Fibroblast of lung (primary cell): ENCODE measurements around the gene TCP10L. TPM values are rescaled to one million over a fixed set of nuclear protein-coding genes. Genes with fewer than 3 reads are reported as not detected.

Experiments
- DNase-seq, 2 donors: peaks; one replicate each; pipeline versions ENCODE4 v3.0.0 to v3.0.0-alpha.2; 2010; ENCODE audit warnings: low read depth in 2 of 2
- H2AFZ ChIP-seq: 2 replicates; pipeline ENCODE4 v1.5.1; 2012; ENCODE audit warnings: low read length, control low read depth, inconsistent platforms
- H3K27ac ChIP-seq: 2 replicates; pipeline ENCODE4 v1.5.1; 2011; ENCODE audit warnings: low read length, control low read depth; ENCODE audit not compliant: insufficient read depth
- H3K27me3 ChIP-seq: 2 replicates; pipeline ENCODE4 v1.5.1; 2011; ENCODE audit warnings: mild to moderate bottlenecking, low read length; ENCODE audit not compliant: control insufficient read depth, insufficient read depth
- H3K36me3 ChIP-seq: 2 replicates; pipeline ENCODE4 v1.5.1; 2011; ENCODE audit warnings: low read length; ENCODE audit not compliant: control insufficient read depth, insufficient read depth
- H3K4me1 ChIP-seq: 2 replicates; pipeline ENCODE4 v1.5.1; 2011; ENCODE audit warnings: low read length; ENCODE audit not compliant: control insufficient read depth, insufficient read depth; ENCODE audit errors: extremely low read depth
- H3K4me2 ChIP-seq: 2 replicates; pipeline ENCODE4 v1.5.1; 2011; ENCODE audit warnings: low read length, control low read depth; ENCODE audit not compliant: insufficient read depth; ENCODE audit errors: extremely low read depth
- H3K4me3 ChIP-seq, 4 experiments: fragments of 200-600 bp in 1 of 4; sonication (generic) in 1 of 4; replicated peaks in 1 of 4; 2 replicates each; pipeline ENCODE4 v1.5.1; 2011 to 2016; ENCODE audit warnings: low read length in 4 of 4, low read depth in 3 of 4, mild to moderate bottlenecking in 3 of 4, control low read depth in 2 of 4, inconsistent platforms in 1 of 4, mixed read lengths in 1 of 4; ENCODE audit not compliant: insufficient read depth in 1 of 4; ENCODE audit errors: control extremely low read depth in 1 of 4
- H3K79me2 ChIP-seq: 2 replicates; pipeline ENCODE4 v1.5.1; 2012; ENCODE audit warnings: mild to moderate bottlenecking, low read length, inconsistent platforms; ENCODE audit not compliant: control insufficient read depth, insufficient read depth
- H3K9ac ChIP-seq: 2 replicates; pipeline ENCODE4 v1.5.1; 2011; ENCODE audit warnings: mild to moderate bottlenecking, low read length, control low read depth; ENCODE audit not compliant: insufficient read depth
- H3K9me3 ChIP-seq: 2 replicates; pipeline ENCODE4 v1.5.1; 2012; ENCODE audit warnings: low read depth, low read length; ENCODE audit not compliant: control insufficient read depth, insufficient read depth
- H4K20me1 ChIP-seq: 2 replicates; pipeline ENCODE4 v1.5.1; 2011; ENCODE audit warnings: low read length; ENCODE audit not compliant: control insufficient read depth, insufficient read depth; ENCODE audit errors: extremely low read depth
- CTCF ChIP-seq, 2 donors: IDR thresholded peaks in 1 of 2; conservative IDR thresholded peaks in 1 of 2; 1 replicate in 1 of 2; 2 replicates in 1 of 2; pipeline ENCODE4 v1.5.1; 2011 to 2012; ENCODE audit warnings: low read length in 2 of 2, control low read depth in 1 of 2, inconsistent platforms in 1 of 2, low read depth in 1 of 2, mild to moderate bottlenecking in 1 of 2
- EZH2 ChIP-seq: IDR thresholded peaks from 2 replicates; pipeline ENCODE4 v1.5.1; 2012; ENCODE audit warnings: low read length, control low read depth, mild to moderate bottlenecking; ENCODE audit errors: missing control alignments
- polyA plus RNA-seq, 2 donors: library from polyadenylated mRNA; depleted of rRNA in 1 of 2; stranded (reverse) in 1 of 2; unstranded in 1 of 2; fragments of >200 nt; gene quantifications; 2 replicates each; pipeline ENCODE4 v1.2.1, GENCODE V29; 2011 to 2012; ENCODE audit warnings: missing spikeins in 1 of 2
- total RNA-seq: library from RNA; depleted of rRNA; stranded (reverse); fragments of >200 nt; gene quantifications from 2 replicates; pipeline ENCODE4 v1.2.1, GENCODE V29; 2014

Gene TCP10L
- total and polyA plus RNA-seq, 2 donors (not counting 1 experiment from before 2014, with no cell fraction given), result 0.24 to 0.83 TPM

- no peaks in the 10 kb centered on the region for H3K4me1 ChIP-seq
- TF ChIP-seq EZH2 (no peak), CTCF (conservative IDR thresholded peaks at IDR 0.05 in 1 of 2, IDR thresholded peaks at IDR 0.05 in 1 of 2; ENCODE audit: low read depth in 1 of 2, low read length in 2 of 2) (no peak)
- no peaks in the 10 kb centered on the region for H3K9me3 ChIP-seq
- no peak overlapping the region for H2AFZ ChIP-seq
- no peaks in the 10 kb centered on the region for H3K27me3 ChIP-seq
- no peak for DNase-seq
- no peak overlapping the region for H3K27ac ChIP-seq
- H3K4me2 ChIP-seq, result no peak overlapping the region
- no peak overlapping the region for H3K4me3 ChIP-seq
- H3K79me2 ChIP-seq, result no peaks in the 10 kb centered on the region
- H3K36me3 ChIP-seq, result no peaks in the 10 kb centered on the region
- H4K20me1 ChIP-seq, result no peaks in the 10 kb centered on the region
- H3K9ac ChIP-seq, result no peak overlapping the region
These were observed 38.3 kb downstream of the TCP10L start for GRCh38 chr21:32547018-32547417.

- Histone ChIP-seq H3K36me3 (no peaks in the 10 kb centered on the region), H3K79me2 (no peaks in the 10 kb centered on the region), H3K27ac (no peak overlapping the region), H3K4me3 (no peak overlapping the region), H2AFZ (peak overlapping the region; percentile 23), H3K4me1 (no peaks in the 10 kb centered on the region), H3K9ac (no peak overlapping the region), H3K27me3 (no peaks in the 10 kb centered on the region), H4K20me1 (no peaks in the 10 kb centered on the region), H3K4me2 (no peak overlapping the region), H3K9me3 (no peaks in the 10 kb centered on the region)
- TF ChIP-seq CTCF (conservative IDR thresholded peaks at IDR 0.05 in 1 of 2, IDR thresholded peaks at IDR 0.05 in 1 of 2; ENCODE audit: low read depth in 1 of 2, low read length in 2 of 2) (no peak), EZH2 (no peak)
- peak in 1 of 2 donors; percentile 61 for DNase-seq
These were observed 39.3 kb downstream of the TCP10L start for GRCh38 chr21:32545948-32546441.

GRCh38 chr21:32544697-32545096, 40.6 kb downstream of the TCP10L start:
- no peaks in the 10 kb centered on the region for H4K20me1 ChIP-seq
- no peak overlapping the region for H3K9ac ChIP-seq
- H3K4me2 ChIP-seq, result no peak overlapping the region
- no peak overlapping the region for H2AFZ ChIP-seq
- H3K4me3 ChIP-seq, result no peak overlapping the region
- no peak for TF ChIP-seq CTCF (conservative IDR thresholded peaks at IDR 0.05 in 1 of 2, IDR thresholded peaks at IDR 0.05 in 1 of 2; ENCODE audit: low read depth in 1 of 2, low read length in 2 of 2)
- no peak for TF ChIP-seq EZH2
- H3K36me3 ChIP-seq, result no peaks in the 10 kb centered on the region
- H3K9me3 ChIP-seq, result no peaks in the 10 kb centered on the region
- no peaks in the 10 kb centered on the region for H3K4me1 ChIP-seq
- DNase-seq, result no peak
- H3K27me3 ChIP-seq, result no peaks in the 10 kb centered on the region
- no peak overlapping the region for H3K27ac ChIP-seq
- H3K79me2 ChIP-seq, result no peaks in the 10 kb centered on the region
